A673 (cell line): Measurements from ENCODE around the gene HNRNPD. TPM values are rescaled to one million over a fixed set of nuclear protein-coding genes. Genes with fewer than 3 reads are reported as not detected.
"Not testable (repeated sequence)": the region's sequence is repeated elsewhere in the genome, so short reads cannot be mapped to it uniquely, and the experiment has no call there.

ENCODE experiments used
- BruUV-seq: library from RNA; stranded (reverse); fragments of 400-500 nt; replicated peaks from 2 replicates; lab custom pipeline; 2021; lab: Mats Ljungman, UMichigan
- CTCF ChIA-PET: fragments of 300-600 bp; sonication (Branson Sonifier 250); formaldehyde crosslinking; loops from one replicate; lab custom pipeline; 2022; ENCODE audit warnings: antibody characterized with exemption; lab: Charles Lee
- POLR2A ChIA-PET: fragments of 300-600 bp; sonication (Branson Sonifier 250); formaldehyde crosslinking; loops from one replicate; lab custom pipeline; 2022; ENCODE audit warnings: antibody characterized with exemption; ENCODE audit not compliant: low non-redundant PET; lab: Charles Lee
- DNase-seq: peaks from one replicate; pipeline ENCODE4 v3.0.0-alpha.2; 2015; ENCODE audit warnings: low spot score
- H3K27ac ChIP-seq: fragments of 200-600 bp; sonication (generic); 2 replicates; pipeline ENCODE4 v1.5.1; 2016; ENCODE audit warnings: mixed run types, low read depth, mild to moderate bottlenecking, mixed read lengths, antibody characterized with exemption, low read length; ENCODE audit not compliant: poor library complexity, severe bottlenecking
- H3K27me3 ChIP-seq: fragments of 200-600 bp; sonication (generic); replicated peaks from 2 replicates; pipeline ENCODE4 v1.6.1; 2017; ENCODE audit warnings: mixed run types, low read depth, mild to moderate bottlenecking, mixed read lengths, antibody characterized with exemption, low read length; ENCODE audit not compliant: insufficient read depth, poor library complexity
- H3K36me3 ChIP-seq: fragments of 200-600 bp; sonication (generic); 2 replicates; pipeline ENCODE4 v1.6.1; 2016; ENCODE audit warnings: mixed run types, mild to moderate bottlenecking, mixed read lengths, antibody characterized with exemption, low read length; ENCODE audit not compliant: insufficient read depth, poor library complexity, severe bottlenecking
- H3K4me1 ChIP-seq: fragments of 200-600 bp; sonication (generic); 2 replicates; pipeline ENCODE4 v1.6.1; 2017; ENCODE audit warnings: mixed run types, mild to moderate bottlenecking, mixed read lengths, antibody characterized with exemption, low read length; ENCODE audit not compliant: insufficient read depth, poor library complexity, severe bottlenecking
- H3K4me3 ChIP-seq: fragments of 200-600 bp; sonication (generic); 2 replicates; pipeline ENCODE4 v1.5.1; 2016; ENCODE audit warnings: low read depth, mixed run types, mild to moderate bottlenecking, mixed read lengths, low read length; ENCODE audit not compliant: poor library complexity, severe bottlenecking
- H3K9me3 ChIP-seq: fragments of 200-600 bp; sonication (generic); 2 replicates; pipeline ENCODE4 v1.6.1; 2016; ENCODE audit warnings: mixed run types, low read depth, mild to moderate bottlenecking, mixed read lengths, antibody characterized with exemption, low read length; ENCODE audit not compliant: poor library complexity, severe bottlenecking
- CTCF ChIP-seq: fragments of 300-800, 200-600 bp; sonication (generic); conservative IDR thresholded peaks from 2 replicates; pipeline ENCODE4 v1.5.1; 2017; ENCODE audit warnings: low read depth, mild to moderate bottlenecking, antibody characterized with exemption, low read length, moderate library complexity, mixed read lengths
- EZH2 ChIP-seq: fragments of 200-600 bp; sonication (generic); IDR thresholded peaks from 2 replicates; pipeline ENCODE4 v1.6.1; 2017; ENCODE audit warnings: borderline replicate concordance, low read depth, mild to moderate bottlenecking, mixed read lengths, antibody characterized with exemption, low read length; ENCODE audit not compliant: poor library complexity, severe bottlenecking
- intact Hi-C: fragments of 100-400 bp; cut with micrococcal nuclease; formaldehyde crosslinking; loops from one replicate; pipeline ENCODE4 v1.10.0; 2022; ENCODE audit not compliant: unreplicated experiment
- total RNA-seq: library from RNA; stranded (reverse); gene quantifications from 2 replicates; pipeline ENCODE4 v1.2.3, GENCODE V29; 2021

Gene HNRNPD
- total RNA-seq, 1 experiment from 2014 or later, result 316 TPM

- intact Hi-C loops, result no loop called here
- ChIA-PET POLR2A (no interaction called here), CTCF (interaction anchor here (0.6 kb wide), 1 partner anchor 32 kb away, joined by 8 read pairs; no protein-coding TSS in a partner anchor)
- Histone ChIP-seq H3K9me3 (no peaks in the 10 kb centered on the region), H3K4me1 (no peaks in the 10 kb centered on the region), H3K27me3 (no peaks in the 10 kb centered on the region), H3K36me3 (no peaks in the 10 kb centered on the region), H3K4me3 (no peak overlapping the region), H3K27ac (no peak overlapping the region)
- no TSS peak for BruUV-seq
- TF ChIP-seq CTCF (no peak), EZH2 (no peak)
- DNase-seq, result no peak
These were observed 23.7 kb upstream of the HNRNPD start for GRCh38 chr4:82397527-82397926.

- no peak overlapping the region for H3K4me3 ChIP-seq
- BruUV-seq, result no TSS peak
- intact Hi-C loops, result no loop called here
These were observed 21.1 kb upstream of the HNRNPD start for GRCh38 chr4:82394896-82395295.

GRCh38 chr4:82390061-82390460, 16.3 kb upstream of the HNRNPD start:
- BruUV-seq, DNase-seq, H3K4me1 ChIP-seq, H3K27me3 ChIP-seq, H3K9me3 ChIP-seq, CTCF ChIA-PET, POLR2A ChIA-PET, H3K4me3 ChIP-seq, H3K36me3 ChIP-seq, intact Hi-C loops, H3K27ac ChIP-seq: not testable (repeated sequence)

More at GRCh38 chr4:82394896-82395295, 21.1 kb upstream of the HNRNPD start:
- TF ChIP-seq EZH2 (no peak), CTCF (no peak)
- Histone ChIP-seq H3K27me3 (no peaks in the 10 kb centered on the region), H3K27ac (no peak overlapping the region), H3K36me3 (no peaks in the 10 kb centered on the region), H3K9me3 (no peaks in the 10 kb centered on the region), H3K4me1 (no peaks in the 10 kb centered on the region)
- POLR2A ChIA-PET, result no interaction called here
- CTCF ChIA-PET, result no interaction called here
- no peak for DNase-seq

- no peak for TF ChIP-seq CTCF
- TF ChIP-seq EZH2, result no peak
- Histone ChIP-seq H3K4me3 (no peak overlapping the region), H3K9me3 (no peaks in the 10 kb centered on the region), H3K27me3 (no peaks in the 10 kb centered on the region), H3K4me1 (no peaks in the 10 kb centered on the region), H3K27ac (no peak overlapping the region), H3K36me3 (no peaks in the 10 kb centered on the region)
- no TSS peak for BruUV-seq
- no peak for DNase-seq
- ChIA-PET CTCF (no interaction called here), POLR2A (no interaction called here)
- intact Hi-C loops, result no loop called here
These were observed 14.6 kb upstream of the HNRNPD start for GRCh38 chr4:82388405-82388804.

- DNase-seq, H3K9me3 ChIP-seq, intact Hi-C loops, H3K27ac ChIP-seq, POLR2A ChIA-PET, H3K4me1 ChIP-seq, BruUV-seq, H3K36me3 ChIP-seq, CTCF ChIA-PET, H3K27me3 ChIP-seq, H3K4me3 ChIP-seq: not testable (repeated sequence)
These were observed 12.5 kb upstream of the HNRNPD start for GRCh38 chr4:82386312-82386711.
